Measurements from ENCODE around the gene PDE2A. TPM values are rescaled to one million over a fixed set of nuclear protein-coding genes. Genes with fewer than 3 reads are reported as not detected.

Gene PDE2A
- total and polyA plus RNA-seq, 8 donors: 8.4 to 13.8 (median 11.2) TPM

DNA sequence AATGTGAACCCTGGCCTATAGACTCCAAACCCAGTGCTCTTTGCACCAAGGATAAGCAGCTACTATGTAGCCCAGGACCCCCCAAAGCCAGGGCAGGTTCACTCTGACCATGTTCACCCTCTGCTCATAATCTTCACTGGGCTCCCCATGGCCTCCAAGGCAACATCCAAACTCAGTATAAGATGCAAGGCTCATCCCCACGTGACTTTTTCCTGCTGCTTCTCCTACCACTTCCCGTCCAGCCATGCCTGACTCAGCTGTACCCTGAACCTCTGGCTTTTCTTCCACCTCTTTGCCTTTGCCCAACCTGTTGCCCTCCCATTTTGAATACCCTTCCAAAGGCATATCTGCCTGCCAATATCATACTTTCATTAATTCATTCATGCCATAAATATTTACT, 27.8 kb downstream of the PDE2A start:
- ATAC-seq (no peak), DNase-seq (no peak)
- intact Hi-C loops (cut with DNase I): loop anchor here in 1 of 2 donors (10.0 kb wide), 1 partner anchor 172 kb away; no protein-coding TSS in a partner anchor
- H3K4me3 ChIP-seq: no peak overlapping the region
- H3K27ac ChIP-seq: no peak overlapping the region
- H3K36me3 ChIP-seq: no peaks in the 10 kb centered on the region
- no peaks in the 10 kb centered on the region for H3K9me3 ChIP-seq
- peaks cover 7 to 21% of the 10 kb centered on the region in 2 donors for H3K4me1 ChIP-seq
- no peak for TF ChIP-seq CTCF (IDR thresholded peaks at IDR 0.05)
- H3K27me3 ChIP-seq: peaks cover 4 to 25% of the 10 kb centered on the region in 2 donors

DNA sequence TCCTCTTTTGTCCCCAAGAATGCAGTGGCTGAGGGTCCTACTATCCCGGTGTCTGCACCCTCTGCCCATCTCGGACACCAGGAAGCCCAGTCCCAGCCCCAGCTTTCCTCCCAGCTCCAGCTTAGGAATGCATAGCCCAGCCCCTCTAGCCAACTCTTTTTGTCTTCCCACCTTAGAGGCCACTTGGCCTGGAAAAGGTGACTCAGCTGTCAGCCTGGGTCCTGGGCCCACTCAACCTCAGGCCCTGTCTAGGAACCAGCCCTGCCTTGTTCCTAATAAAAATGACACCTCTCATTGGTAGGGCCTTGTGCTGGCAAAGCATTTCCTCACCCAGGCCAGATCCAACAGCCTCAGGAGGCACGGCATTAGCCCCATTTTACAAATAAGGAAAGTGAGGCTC, 28.2 kb downstream of the PDE2A start:
- DNase-seq (peak in 1 of 4 donors; percentile 14), ATAC-seq (no peak)
- Histone ChIP-seq H3K27ac (no peak overlapping the region), H3K27me3 (peaks cover 9 to 30% of the 10 kb centered on the region in 2 donors), H3K36me3 (no peaks in the 10 kb centered on the region), H3K4me1 (peaks cover 7 to 21% of the 10 kb centered on the region in 2 donors), H3K9me3 (no peaks in the 10 kb centered on the region), H3K4me3 (no peak overlapping the region)
- TF ChIP-seq CTCF (IDR thresholded peaks at IDR 0.05): no peak
- intact Hi-C loops (cut with DNase I): loop anchor here in 1 of 2 donors (10.0 kb wide), 1 partner anchor 171 kb away; no protein-coding TSS in a partner anchor

DNA sequence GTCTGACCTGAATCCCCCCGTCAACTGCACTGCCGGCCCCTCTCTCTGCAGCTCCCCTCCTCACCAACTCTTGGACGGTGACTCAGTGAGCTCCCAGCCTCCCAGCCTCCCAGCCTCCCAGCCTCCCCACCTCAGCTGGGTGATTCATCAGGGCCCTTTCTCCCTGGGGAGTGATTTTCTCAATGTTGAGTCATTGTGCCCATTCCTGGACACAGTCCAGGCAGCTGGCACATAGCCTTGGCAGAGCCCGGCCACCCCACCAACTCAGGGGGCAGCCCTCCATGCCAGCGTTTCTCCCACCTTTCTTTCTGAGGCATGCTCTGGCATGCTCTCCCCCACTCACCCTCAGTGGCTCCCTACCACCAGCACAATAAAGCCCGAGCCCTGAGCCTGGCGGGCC, 30.7 kb downstream of the PDE2A start:
- no peak overlapping the region for H3K27ac ChIP-seq
- H3K36me3 ChIP-seq: no peaks in the 10 kb centered on the region
- ATAC-seq: no peak
- H3K27me3 ChIP-seq: peaks cover 11 to 55% of the 10 kb centered on the region in 2 donors
- no peaks in the 10 kb centered on the region for H3K9me3 ChIP-seq
- DNase-seq: no peak
- H3K4me3 ChIP-seq: peak overlapping the region in 1 of 2 donors; percentile 42
- no peak for TF ChIP-seq CTCF (IDR thresholded peaks at IDR 0.05)
- H3K4me1 ChIP-seq: peaks cover 7 to 21% of the 10 kb centered on the region in 2 donors
- intact Hi-C loops (cut with DNase I): loop anchor here in 1 of 2 donors (5.0 to 10.0 kb wide), 2 partner anchors 56 to 169 kb away; no protein-coding TSS in a partner anchor

DNA sequence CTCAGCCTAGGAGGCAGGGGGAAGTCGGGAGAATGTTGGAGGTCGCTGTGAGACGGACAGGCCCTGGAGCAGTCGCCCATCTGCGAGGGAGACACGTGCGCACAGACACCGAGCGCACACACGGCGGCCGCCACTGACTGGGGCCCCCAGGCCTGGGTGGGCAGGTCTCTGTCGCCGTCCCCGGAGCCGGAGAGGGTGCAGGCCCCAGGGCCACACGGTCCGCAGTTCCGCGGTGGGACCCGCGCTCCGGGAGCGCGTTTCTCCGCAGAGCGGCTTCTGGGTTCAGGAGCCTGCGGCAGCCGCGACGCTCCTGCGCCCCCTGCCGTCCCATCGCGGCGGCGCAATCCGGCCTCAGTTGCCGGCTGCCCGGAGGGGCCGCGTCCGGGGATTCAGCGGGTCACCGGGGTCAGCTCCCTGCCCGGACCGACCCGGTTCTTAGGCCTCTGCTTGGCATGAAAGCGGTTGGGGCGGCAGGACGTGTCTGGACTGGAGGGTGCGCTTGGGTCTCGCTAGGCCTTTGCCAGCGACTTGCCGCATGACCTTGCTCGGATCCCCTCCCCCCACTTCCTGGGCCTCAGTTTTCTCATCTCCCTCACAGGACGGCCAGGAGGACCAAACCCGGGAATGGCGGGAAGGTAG, 31.2 kb downstream of the PDE2A start:
- Histone ChIP-seq H3K4me3 (peak overlapping the region; percentile 33 to 42), H3K4me1 (peaks cover 7 to 21% of the 10 kb centered on the region in 2 donors), H3K9me3 (no peaks in the 10 kb centered on the region), H3K36me3 (no peaks in the 10 kb centered on the region), H3K27ac (no peak overlapping the region), H3K27me3 (peaks cover 11 to 60% of the 10 kb centered on the region in 2 donors)
- intact Hi-C loops (cut with DNase I): loop anchor here in 1 of 2 donors (5.0 to 10.0 kb wide), 2 partner anchors 56 to 168 kb away; no protein-coding TSS in a partner anchor
- ATAC-seq: peak; percentile 92
- TF ChIP-seq CTCF (IDR thresholded peaks at IDR 0.05): peak; percentile 94 to 95
- DNase-seq: peak; percentile 56 to 92 (median 64)

Measured in left lung (tissue), 10 donors.